Measurements from ENCODE around the gene SMU1. TPM values are rescaled to one million over a fixed set of nuclear protein-coding genes. Genes with fewer than 3 reads are reported as not detected.
A peak's percentile ranks its signal among the peaks of the same experiment; 100 is the strongest.
"Not testable (repeated sequence)": the region's sequence is repeated elsewhere in the genome, so short reads cannot be mapped to it uniquely, and the experiment has no call there.

Gene SMU1
- total RNA-seq, 4 donors from 2014 or later = 9.3 to 17.3 (median 10.9) TPM

GRCh38 chr9:33014665-33015014 lies 61.8 kb downstream of the SMU1 start:
- Histone ChIP-seq H3K27ac (no peak overlapping the region), H3K4me1 (no peaks in the 10 kb centered on the region), H3K27me3 (no peaks in the 10 kb centered on the region), H3K9me3 (no peaks in the 10 kb centered on the region), H3K4me3 (no peak overlapping the region), H3K36me3 (no peaks in the 10 kb centered on the region)
- no peak for DNase-seq
- TF ChIP-seq POLR2A (IDR thresholded peaks at IDR 0.05) (no peak), CTCF (IDR thresholded peaks at IDR 0.05) (no peak)

- Histone ChIP-seq H3K9me3 (no peaks in the 10 kb centered on the region), H3K4me3 (no peak overlapping the region), H3K4me1 (no peaks in the 10 kb centered on the region), H3K27ac (no peak overlapping the region), H3K27me3 (no peaks in the 10 kb centered on the region), H3K36me3 (no peaks in the 10 kb centered on the region)
- DNase-seq = no peak
- TF ChIP-seq CTCF (IDR thresholded peaks at IDR 0.05) = no peak
- TF ChIP-seq POLR2A (IDR thresholded peaks at IDR 0.05) = no peak
These were observed 62.4 kb downstream of the SMU1 start for GRCh38 chr9:33013962-33014664.

GRCh38 chr9:33012328-33013069 lies 64.0 kb downstream of the SMU1 start:
- Histone ChIP-seq H3K4me1 (no peaks in the 10 kb centered on the region), H3K36me3 (no peaks in the 10 kb centered on the region), H3K4me3 (no peak overlapping the region), H3K27ac (no peak overlapping the region), H3K9me3 (no peaks in the 10 kb centered on the region), H3K27me3 (no peaks in the 10 kb centered on the region)
- DNase-seq = no peak
- TF ChIP-seq CTCF (IDR thresholded peaks at IDR 0.05) (no peak), POLR2A (IDR thresholded peaks at IDR 0.05) (no peak)

- Histone ChIP-seq H3K27me3 (no peaks in the 10 kb centered on the region), H3K36me3 (no peaks in the 10 kb centered on the region), H3K27ac (no peak overlapping the region), H3K4me1 (no peaks in the 10 kb centered on the region), H3K9me3 (no peaks in the 10 kb centered on the region), H3K4me3 (no peak overlapping the region)
- no peak for DNase-seq
- TF ChIP-seq POLR2A (IDR thresholded peaks at IDR 0.05) (no peak), CTCF (IDR thresholded peaks at IDR 0.05) (no peak)
These were observed 64.6 kb downstream of the SMU1 start for GRCh38 chr9:33011831-33012230.

- Histone ChIP-seq H3K36me3 (no peaks in the 10 kb centered on the region), H3K4me1 (no peaks in the 10 kb centered on the region), H3K27me3 (no peaks in the 10 kb centered on the region), H3K27ac (no peak overlapping the region), H3K4me3 (no peak overlapping the region), H3K9me3 (no peaks in the 10 kb centered on the region)
- no peak for TF ChIP-seq POLR2A (IDR thresholded peaks at IDR 0.05)
- no peak for TF ChIP-seq CTCF (IDR thresholded peaks at IDR 0.05)
- DNase-seq = no peak
These were observed 68.7 kb downstream of the SMU1 start for GRCh38 chr9:33007755-33008154.

- not testable (repeated sequence) for H3K9me3 ChIP-seq, H3K27me3 ChIP-seq, DNase-seq, H3K36me3 ChIP-seq, H3K27ac ChIP-seq, H3K4me1 ChIP-seq, H3K4me3 ChIP-seq
These were observed 71.1 kb downstream of the SMU1 start for GRCh38 chr9:33005335-33005734.

- H3K27ac ChIP-seq = peak overlapping the region; percentile 81 to 94 (median 88)
- H3K36me3 ChIP-seq = peaks cover 0 to 15% (median 0%) of the 10 kb centered on the region in 3 donors
- peaks cover 0 to 12% (median 0%) of the 10 kb centered on the region in 4 donors for H3K4me1 ChIP-seq
- not testable (repeated sequence) for H3K27me3 ChIP-seq, DNase-seq, H3K9me3 ChIP-seq
- H3K4me3 ChIP-seq = peak overlapping the region; percentile 70 to 85 (median 76)
These were observed 75.8 kb downstream of the SMU1 start for GRCh38 chr9:33000682-33001055.

Data from Peyer's patch (tissue), 4 donors.